Progenitor cell of endocrine pancreas (in vitro differentiated cells): ENCODE results near the gene TMEM129. TPM values are rescaled to one million over a fixed set of nuclear protein-coding genes. Genes with fewer than 3 reads are reported as not detected.

Source experiments
- DNase-seq: peaks from one replicate; pipeline ENCODE4 v3.0.0; 2021; ENCODE audit warnings: low spot score; ENCODE audit not compliant: unreplicated experiment
- H3K27ac Mint-ChIP-seq: 2 replicates; pipeline ENCODE4 v1.8.0; 2021; ENCODE audit warnings: mild to moderate bottlenecking, moderate library complexity, mixed read lengths
- H3K27me3 Mint-ChIP-seq: 2 replicates; pipeline ENCODE4 v1.8.0; 2021; ENCODE audit warnings: mixed read lengths
- H3K36me3 Mint-ChIP-seq: 2 replicates; pipeline ENCODE4 v1.8.0; 2022; ENCODE audit warnings: mixed read lengths; ENCODE audit not compliant: insufficient read depth
- H3K4me1 Mint-ChIP-seq: 2 replicates; pipeline ENCODE4 v1.8.0; 2021; ENCODE audit warnings: low read depth, mixed read lengths
- H3K4me3 Mint-ChIP-seq: 2 replicates; pipeline ENCODE4 v1.8.0; 2021; ENCODE audit warnings: low read depth, mild to moderate bottlenecking, moderate library complexity, mixed read lengths
- H3K9me3 Mint-ChIP-seq: 2 replicates; pipeline ENCODE4 v1.8.0; 2021; ENCODE audit warnings: low read depth, mixed read lengths
- total RNA-seq: library from RNA; stranded (reverse); gene quantifications from 2 replicates; pipeline ENCODE4 v1.2.1, GENCODE V29; 2021
- TF ChIP-seq, protein P1 (sequence below): fragments of 200-600 bp; sonication (generic); IDR thresholded peaks from one replicate; pipeline ENCODE4 v1.5.0; 2021; ENCODE audit warnings: antibody characterized with exemption, mild to moderate bottlenecking; ENCODE audit not compliant: unreplicated experiment

The TMEM129 gene
- total RNA-seq, 1 donor from 2014 or later: 30.0 TPM

- Mint-ChIP-seq H3K27me3 (no peaks in the 10 kb centered on the region), H3K36me3 (no peaks in the 10 kb centered on the region), H3K27ac (peak overlapping the region; percentile 81), H3K4me3 (peak overlapping the region; percentile 71), H3K9me3 (no peaks in the 10 kb centered on the region), H3K4me1 (peaks cover 17% of the 10 kb centered on the region)
- peak; percentile 48 for DNase-seq
- TF ChIP-seq, protein P1, sequence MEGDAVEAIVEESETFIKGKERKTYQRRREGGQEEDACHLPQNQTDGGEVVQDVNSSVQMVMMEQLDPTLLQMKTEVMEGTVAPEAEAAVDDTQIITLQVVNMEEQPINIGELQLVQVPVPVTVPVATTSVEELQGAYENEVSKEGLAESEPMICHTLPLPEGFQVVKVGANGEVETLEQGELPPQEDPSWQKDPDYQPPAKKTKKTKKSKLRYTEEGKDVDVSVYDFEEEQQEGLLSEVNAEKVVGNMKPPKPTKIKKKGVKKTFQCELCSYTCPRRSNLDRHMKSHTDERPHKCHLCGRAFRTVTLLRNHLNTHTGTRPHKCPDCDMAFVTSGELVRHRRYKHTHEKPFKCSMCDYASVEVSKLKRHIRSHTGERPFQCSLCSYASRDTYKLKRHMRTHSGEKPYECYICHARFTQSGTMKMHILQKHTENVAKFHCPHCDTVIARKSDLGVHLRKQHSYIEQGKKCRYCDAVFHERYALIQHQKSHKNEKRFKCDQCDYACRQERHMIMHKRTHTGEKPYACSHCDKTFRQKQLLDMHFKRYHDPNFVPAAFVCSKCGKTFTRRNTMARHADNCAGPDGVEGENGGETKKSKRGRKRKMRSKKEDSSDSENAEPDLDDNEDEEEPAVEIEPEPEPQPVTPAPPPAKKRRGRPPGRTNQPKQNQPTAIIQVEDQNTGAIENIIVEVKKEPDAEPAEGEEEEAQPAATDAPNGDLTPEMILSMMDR: peak; percentile 47
Observed at GRCh38 chr4:1767770-1768366, 46.7 kb upstream of the TMEM129 start.

DNA sequence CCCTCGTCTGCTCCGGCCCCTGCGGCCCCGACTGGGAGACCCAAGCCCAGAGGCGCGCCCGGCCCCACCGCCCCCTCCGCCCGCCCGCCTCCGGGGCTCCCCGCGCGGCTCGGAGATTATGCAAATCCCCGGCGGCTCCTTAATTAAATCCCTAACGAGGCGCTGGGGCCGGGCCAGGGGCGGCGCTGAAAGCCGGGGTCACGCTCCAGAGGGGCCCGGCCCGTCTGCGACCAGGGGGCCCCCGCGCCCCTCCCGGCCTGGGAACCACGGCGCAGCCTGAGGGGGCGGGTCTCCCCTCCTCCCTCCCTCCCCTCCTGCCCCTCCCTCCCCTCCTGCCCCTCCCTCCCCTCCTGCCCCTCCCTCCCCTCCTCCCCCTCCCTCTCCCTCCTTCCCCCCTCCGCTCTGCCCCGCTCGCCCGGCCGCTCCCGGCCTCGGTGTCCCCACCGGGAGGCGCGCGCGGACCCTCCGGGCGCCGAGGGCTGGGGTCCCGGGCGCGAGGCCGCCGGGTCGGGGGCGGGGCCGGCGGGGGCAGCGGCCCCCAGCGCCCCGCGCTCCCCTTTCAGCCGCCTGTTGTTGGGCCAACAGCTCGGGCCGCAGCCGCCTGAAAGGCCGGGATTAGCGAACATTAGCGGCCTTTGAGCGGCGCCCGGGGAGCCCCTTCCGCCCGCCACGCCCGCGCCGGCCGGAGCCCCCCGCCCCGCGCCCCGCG lies 46.1 kb upstream of the TMEM129 start:
- Mint-ChIP-seq H3K27ac (no peak overlapping the region), H3K27me3 (no peaks in the 10 kb centered on the region), H3K36me3 (no peaks in the 10 kb centered on the region), H3K9me3 (no peaks in the 10 kb centered on the region), H3K4me3 (no peak overlapping the region), H3K4me1 (peaks cover 18% of the 10 kb centered on the region)
- TF ChIP-seq, protein P1: no peak
- DNase-seq: peak; percentile 59

DNA sequence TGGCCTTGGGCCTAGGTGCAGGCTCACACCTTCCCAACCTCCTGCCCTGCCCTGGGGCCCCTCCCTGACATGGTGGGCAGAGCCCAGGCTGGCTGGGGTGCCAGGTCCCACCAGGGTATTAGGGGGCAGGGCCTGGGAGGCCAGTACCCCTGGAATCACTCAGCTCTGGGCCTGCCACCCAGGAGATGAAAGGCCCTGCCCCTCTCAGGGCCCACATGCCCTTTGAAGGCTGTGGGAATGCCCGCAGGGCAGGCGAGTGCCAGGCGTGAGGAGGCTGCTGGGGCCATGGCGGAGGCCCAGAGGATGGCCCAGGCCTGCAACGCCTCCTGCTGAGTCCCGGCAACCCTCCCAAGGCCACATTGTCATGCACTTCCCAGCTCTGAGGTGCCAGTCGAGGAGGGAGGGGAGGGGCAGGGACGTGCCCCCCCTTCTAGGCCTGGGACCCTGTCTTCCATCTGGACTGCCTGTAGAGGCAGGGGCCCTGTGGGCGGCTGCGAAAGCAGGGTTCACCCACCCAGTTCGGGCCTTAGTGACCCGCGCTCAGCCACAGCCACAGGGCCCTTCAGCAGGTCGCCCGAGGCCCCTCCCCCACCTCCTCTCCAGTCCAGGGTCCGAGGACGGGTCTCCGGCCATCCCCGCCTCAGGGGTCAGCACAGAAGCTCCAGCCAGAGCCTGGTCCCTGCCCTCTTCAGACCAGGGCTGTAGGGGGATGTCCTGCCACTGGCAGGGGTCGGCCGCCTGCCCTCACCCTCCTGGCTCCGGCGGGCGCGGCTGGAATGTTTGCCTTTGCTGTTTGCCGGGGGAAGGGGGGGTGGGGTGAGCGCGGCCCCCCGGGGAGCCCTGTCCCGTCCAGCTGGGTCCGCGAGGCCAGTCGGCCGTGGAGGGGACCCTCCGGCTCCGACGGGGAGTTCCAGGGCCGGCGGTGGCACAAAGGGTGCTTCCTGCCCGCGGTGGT lies 45.3 kb upstream of the TMEM129 start:
- Mint-ChIP-seq H3K27me3 (no peaks in the 10 kb centered on the region), H3K4me1 (peaks cover 17% of the 10 kb centered on the region), H3K4me3 (no peak overlapping the region), H3K9me3 (no peaks in the 10 kb centered on the region), H3K27ac (no peak overlapping the region), H3K36me3 (no peaks in the 10 kb centered on the region)
- TF ChIP-seq, protein P1: no peak
- DNase-seq: no peak

DNA sequence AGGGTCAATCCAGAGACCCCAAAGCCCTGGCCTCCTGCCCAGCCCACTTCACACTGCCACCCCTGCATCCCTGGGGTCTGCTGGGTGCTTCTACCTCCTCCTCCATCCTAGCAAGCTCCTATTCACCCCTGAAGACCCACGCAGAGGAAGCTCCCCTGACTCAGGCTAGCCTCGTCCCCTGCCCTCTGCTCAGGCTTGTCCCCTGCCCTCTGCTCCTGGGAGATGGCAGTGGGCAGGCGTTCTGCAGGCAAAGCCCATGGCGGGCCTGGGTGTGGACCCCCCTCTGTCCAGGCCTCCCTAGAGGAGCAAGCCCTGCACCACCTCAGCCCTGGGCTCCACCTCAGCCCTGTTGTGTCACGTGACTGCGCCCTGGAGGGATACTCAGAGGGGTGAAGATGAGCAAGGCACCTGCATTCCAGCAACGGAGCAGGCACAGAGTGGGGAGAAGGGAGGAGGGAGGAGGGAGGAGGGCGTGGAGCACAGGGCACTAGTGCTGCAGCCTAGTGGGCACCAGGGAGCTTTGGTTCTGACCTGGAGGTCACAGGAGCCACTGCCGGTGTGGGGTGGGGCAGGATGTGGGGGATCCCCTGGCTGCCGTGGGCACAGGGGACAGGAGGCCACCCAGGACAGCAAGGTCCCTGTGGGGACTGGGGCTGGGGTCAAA lies 44.4 kb upstream of the TMEM129 start:
- Mint-ChIP-seq H3K27me3 (no peaks in the 10 kb centered on the region), H3K4me1 (peaks cover 17% of the 10 kb centered on the region), H3K27ac (no peak overlapping the region), H3K36me3 (no peaks in the 10 kb centered on the region), H3K4me3 (no peak overlapping the region), H3K9me3 (no peaks in the 10 kb centered on the region)
- DNase-seq: no peak
- TF ChIP-seq, protein P1: no peak

- H3K27ac Mint-ChIP-seq: no peak overlapping the region
- no peaks in the 10 kb centered on the region for H3K27me3 Mint-ChIP-seq
- peaks cover 20% of the 10 kb centered on the region for H3K4me1 Mint-ChIP-seq
- TF ChIP-seq, protein P1: no peak
- DNase-seq: no peak
- no peak overlapping the region for H3K4me3 Mint-ChIP-seq
- no peaks in the 10 kb centered on the region for H3K9me3 Mint-ChIP-seq
- H3K36me3 Mint-ChIP-seq: no peaks in the 10 kb centered on the region
Observed at GRCh38 chr4:1764670-1765069, 43.5 kb upstream of the TMEM129 start.
